H9 (cell line): ENCODE data around the gene COP1. TPM values are rescaled to one million over a fixed set of nuclear protein-coding genes. Genes with fewer than 3 reads are reported as not detected.

ENCODE experiments used
- DNase-seq: peaks from one replicate; pipeline ENCODE4 v3.0.0-alpha.2; 2017
- H2AFZ ChIP-seq: one replicate; pipeline ENCODE4 v1.6.1; 2013; ENCODE audit warnings: mild to moderate bottlenecking, low read length, control low read depth, moderate library complexity
- H2AK5ac ChIP-seq: 2 replicates; pipeline ENCODE4 v1.6.1; 2013; ENCODE audit warnings: low read length, control low read depth, mixed read lengths; ENCODE audit not compliant: insufficient read length
- H2BK120ac ChIP-seq: one replicate; pipeline ENCODE4 v1.6.1; 2013; ENCODE audit warnings: low read depth, mild to moderate bottlenecking, low read length, control low read depth, inconsistent platforms; ENCODE audit not compliant: poor library complexity, severe bottlenecking
- H2BK12ac ChIP-seq: 2 replicates; pipeline ENCODE4 v1.6.1; 2013; ENCODE audit warnings: low read length, control low read depth, mixed read lengths, low read depth; ENCODE audit not compliant: insufficient read length
- H2BK15ac ChIP-seq: 2 replicates; pipeline ENCODE4 v1.6.1; 2013; ENCODE audit warnings: low read depth, low read length, control low read depth
- H2BK20ac ChIP-seq: one replicate; pipeline ENCODE4 v1.6.1; 2013; ENCODE audit warnings: low read depth, mild to moderate bottlenecking, low read length, control low read depth, inconsistent platforms; ENCODE audit not compliant: poor library complexity, severe bottlenecking
- H2BK5ac ChIP-seq: 2 replicates; pipeline ENCODE4 v1.6.1; 2013; ENCODE audit warnings: low read length, control low read depth, mixed read lengths; ENCODE audit not compliant: insufficient read length
- H3K14ac ChIP-seq: 2 replicates; pipeline ENCODE4 v1.6.1; 2013; ENCODE audit warnings: low read length, control low read depth; ENCODE audit not compliant: insufficient read depth
- H3K18ac ChIP-seq: 2 replicates; pipeline ENCODE4 v1.6.1; 2013; ENCODE audit warnings: low read depth, mild to moderate bottlenecking, mixed read lengths, low read length, control low read depth; ENCODE audit not compliant: insufficient read length
- H3K23ac ChIP-seq: 2 replicates; pipeline ENCODE4 v1.6.1; 2013; ENCODE audit warnings: low read length, control low read depth, mixed read lengths, low read depth; ENCODE audit not compliant: insufficient read length
- H3K23me2 ChIP-seq: 2 replicates; pipeline ENCODE4 v1.6.1; 2013; ENCODE audit warnings: low read depth, mild to moderate bottlenecking, mixed read lengths, low read length, control low read depth; ENCODE audit not compliant: insufficient read length, poor library complexity, severe bottlenecking
- H3K27ac ChIP-seq: 2 replicates; pipeline ENCODE4 v1.5.1; 2013; ENCODE audit warnings: low read length, control low read depth, mixed read lengths, low read depth; ENCODE audit not compliant: insufficient read length
- H3K27me3 ChIP-seq: 2 replicates; pipeline ENCODE4 v1.6.1; 2013; ENCODE audit warnings: low read length, control low read depth, inconsistent platforms; ENCODE audit not compliant: insufficient read depth
- H3K4ac ChIP-seq: 2 replicates; pipeline ENCODE4 v1.6.1; 2013; ENCODE audit warnings: low read depth, mild to moderate bottlenecking, control low read depth, inconsistent platforms, low read length, moderate library complexity
- H3K4me1 ChIP-seq: 2 replicates; pipeline ENCODE4 v1.6.1; 2013; ENCODE audit warnings: low read length, control low read depth, inconsistent platforms; ENCODE audit not compliant: insufficient read depth
- H3K4me2 ChIP-seq: 2 replicates; pipeline ENCODE4 v1.6.1; 2013; ENCODE audit warnings: low read length, control low read depth, mixed read lengths; ENCODE audit not compliant: insufficient read length, insufficient read depth
- H3K56ac ChIP-seq: 2 replicates; pipeline ENCODE4 v1.6.1; 2013; ENCODE audit warnings: low read depth, mild to moderate bottlenecking, mixed read lengths, low read length, control low read depth; ENCODE audit not compliant: insufficient read length
- H3K79me1 ChIP-seq: 2 replicates; pipeline ENCODE4 v1.6.1; 2013; ENCODE audit warnings: low read depth, mild to moderate bottlenecking, moderate library complexity, low read length, control low read depth, inconsistent platforms; ENCODE audit not compliant: insufficient read depth, poor library complexity, severe bottlenecking
- H3K79me2 ChIP-seq: 2 replicates; pipeline ENCODE4 v1.6.1; 2013; ENCODE audit warnings: low read length, control low read depth, inconsistent platforms; ENCODE audit not compliant: insufficient read depth
- H3K9ac ChIP-seq: 2 replicates; pipeline ENCODE4 v1.6.1; 2013; ENCODE audit warnings: low read length, control low read depth, mixed read lengths; ENCODE audit not compliant: insufficient read length; ENCODE audit errors: extremely low read depth
- H3K9me3 ChIP-seq: one replicate; pipeline ENCODE4 v1.6.1; 2013; ENCODE audit warnings: low read depth, low read length, inconsistent platforms; ENCODE audit not compliant: control insufficient read depth
- H3T11ph ChIP-seq: one replicate; pipeline ENCODE4 v1.6.1; 2013; ENCODE audit warnings: mild to moderate bottlenecking, low read length, control low read depth, inconsistent platforms
- H4K20me1 ChIP-seq: one replicate; pipeline ENCODE4 v1.6.1; 2013; ENCODE audit not compliant: control insufficient read depth, insufficient read length, insufficient read depth
- H4K5ac ChIP-seq: 2 replicates; pipeline ENCODE4 v1.6.1; 2013; ENCODE audit warnings: low read depth, mild to moderate bottlenecking, mixed read lengths, low read length, control low read depth; ENCODE audit not compliant: insufficient read length
- H4K8ac ChIP-seq: replicated peaks from 2 replicates; pipeline ENCODE4 v1.6.1; 2013; ENCODE audit warnings: low read length, control low read depth, mixed read lengths, low read depth; ENCODE audit not compliant: insufficient read length
- H4K91ac ChIP-seq: 2 replicates; pipeline ENCODE4 v1.6.1; 2013; ENCODE audit warnings: low read depth, mild to moderate bottlenecking, moderate library complexity, mixed read lengths, low read length, control low read depth; ENCODE audit not compliant: insufficient read length
- H3K27ac Mint-ChIP-seq, 3 experiments: 2 replicates in 2 of 3; 3 replicates in 1 of 3; pipeline ENCODE4 v1.8.0; 2020 to 2021; ENCODE audit warnings: mixed read lengths in 3 of 3, mild to moderate bottlenecking in 1 of 3, moderate library complexity in 1 of 3
- H3K27me3 Mint-ChIP-seq: 2 replicates; pipeline ENCODE4 v1.8.0; 2021; ENCODE audit warnings: low read depth, mild to moderate bottlenecking, moderate library complexity, mixed read lengths
- H3K36me3 Mint-ChIP-seq, 3 experiments: 2 replicates in 2 of 3; 3 replicates in 1 of 3; pipeline ENCODE4 v1.8.0; 2020 to 2021; ENCODE audit warnings: low read depth in 3 of 3, mixed read lengths in 3 of 3; ENCODE audit not compliant: insufficient read depth in 1 of 3
- H3K4me1 Mint-ChIP-seq, 2 experiments: 2 replicates each; pipeline ENCODE4 v1.8.0; 2020; ENCODE audit warnings: mixed read lengths in 2 of 2
- H3K4me3 Mint-ChIP-seq, 2 experiments: 2 replicates in 1 of 2; 3 replicates in 1 of 2; pipeline ENCODE4 v1.8.0; 2020 to 2021; ENCODE audit warnings: mild to moderate bottlenecking in 2 of 2, mixed read lengths in 2 of 2, moderate library complexity in 1 of 2
- H3K9me3 Mint-ChIP-seq, 2 experiments: 2 replicates in 1 of 2; 3 replicates in 1 of 2; pipeline ENCODE4 v1.8.0; 2020; ENCODE audit warnings: mild to moderate bottlenecking in 2 of 2, mixed read lengths in 2 of 2, moderate library complexity in 1 of 2
- CTCF ChIP-seq: fragments of 200-600 bp; sonication (generic); conservative IDR thresholded peaks from 3 replicates; pipeline ENCODE4 v1.8.0; 2021; ENCODE audit warnings: antibody characterized with exemption, mild to moderate bottlenecking
- WGBS: extraction: QIAGEN DNeasy Blood & Tissue Kit; methylation state at CpG from one replicate; pipeline ENCODE4 v1.1.7; 2013; ENCODE audit warnings: missing lambda C conversion rate, low lambda C conversion rate, mixed read lengths; ENCODE audit not compliant: insufficient read length; ENCODE audit errors: extremely low coverage; 5-methylcytosine and 5-hydroxymethylcytosine counted together
- total RNA-seq: library from RNA; stranded (reverse); gene quantifications from 2 replicates; pipeline ENCODE4 v1.2.1, GENCODE V29; 2021

COP1 gene
- total RNA-seq, 1 experiment from 2014 or later: 41.3 TPM

- H3K9ac ChIP-seq: no peak overlapping the region
- H2BK12ac ChIP-seq: no peak overlapping the region
- DNase-seq: no peak
- H3K4ac ChIP-seq: no peak overlapping the region
- H2BK20ac ChIP-seq: no peak overlapping the region
- H3K27ac ChIP-seq: no peak overlapping the region
- Mint-ChIP-seq H3K9me3 (no peaks in the 10 kb centered on the region), H3K27me3 (no peaks in the 10 kb centered on the region; the same call in 1 of the 2 replicates), H3K36me3 (no peaks in the 10 kb centered on the region), H3K4me3 (no peak overlapping the region), H3K27ac (peak overlapping the region in 1 of 3 experiments; percentile 12; a peak in 1 of 7 replicates), H3K4me1 (peaks cover 25 to 41% of the 10 kb centered on the region in 2 experiments)
- no peak overlapping the region for H4K8ac ChIP-seq
- no peak overlapping the region for H4K5ac ChIP-seq
- no peak overlapping the region for H2BK5ac ChIP-seq
- H3K79me1 ChIP-seq: no peaks in the 10 kb centered on the region
- H4K20me1 ChIP-seq: no peaks in the 10 kb centered on the region
- WGBS: no CpG with 5 or more reads among the region's 2 CpGs
- no peak overlapping the region for H3K4me2 ChIP-seq
- no peak overlapping the region for H2BK15ac ChIP-seq
- no peak overlapping the region for H3K56ac ChIP-seq
- no peak for TF ChIP-seq CTCF
- peaks cover 4% of the 10 kb centered on the region; the same call in 1 of the 2 replicates for H3K4me1 ChIP-seq
- H3K79me2 ChIP-seq: no peaks in the 10 kb centered on the region
- H2AK5ac ChIP-seq: no peak overlapping the region
- H3K9me3 ChIP-seq: no peaks in the 10 kb centered on the region
- H2BK120ac ChIP-seq: no peak overlapping the region
- H3K18ac ChIP-seq: no peak overlapping the region
- no peak overlapping the region for H3T11ph ChIP-seq
- H3K23me2 ChIP-seq: no peaks in the 10 kb centered on the region
- no peak overlapping the region for H3K23ac ChIP-seq
- H3K27me3 ChIP-seq: no peaks in the 10 kb centered on the region
- H4K91ac ChIP-seq: no peak overlapping the region
- no peak overlapping the region for H2AFZ ChIP-seq
- H3K14ac ChIP-seq: no peak overlapping the region
These were observed 18.8 kb upstream of the COP1 start for GRCh38 chr1:176225911-176226310.
